ENCODE measurements around the gene XXYLT1.

DNA sequence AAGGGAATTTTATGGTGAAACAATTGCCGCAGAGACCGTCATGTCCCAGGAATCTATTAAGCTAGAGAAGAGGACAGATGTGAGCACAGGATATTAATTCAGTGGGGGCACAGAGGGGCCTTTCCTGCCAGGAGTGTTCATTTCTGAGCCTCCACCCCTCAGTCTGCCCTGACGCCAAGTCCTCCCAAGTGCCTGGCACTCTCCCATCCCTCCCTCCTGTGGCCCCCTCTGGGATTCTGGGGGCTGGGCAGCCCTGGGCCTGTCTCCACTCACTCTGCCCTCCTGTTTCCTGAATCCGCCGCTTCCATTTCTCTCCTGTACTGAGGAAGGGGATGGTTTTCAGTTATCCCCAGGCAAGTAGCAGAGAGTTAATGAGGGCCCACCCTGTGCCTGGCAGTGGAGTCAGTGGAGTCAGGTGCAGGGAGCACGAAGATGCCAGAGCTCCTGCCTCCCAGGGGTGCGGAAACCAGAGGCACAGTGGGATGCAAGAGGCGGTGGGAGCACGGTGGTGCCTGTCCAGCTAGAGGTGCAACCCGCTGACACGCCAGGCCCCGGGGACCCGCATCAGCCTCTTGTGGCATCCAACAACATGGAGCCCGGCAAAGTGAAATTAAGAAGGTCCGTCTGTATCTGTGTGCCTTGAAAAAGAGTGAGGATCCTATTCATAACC, 212.5 kb downstream of the XXYLT1 start:
- TF ChIP-seq, protein P1, sequence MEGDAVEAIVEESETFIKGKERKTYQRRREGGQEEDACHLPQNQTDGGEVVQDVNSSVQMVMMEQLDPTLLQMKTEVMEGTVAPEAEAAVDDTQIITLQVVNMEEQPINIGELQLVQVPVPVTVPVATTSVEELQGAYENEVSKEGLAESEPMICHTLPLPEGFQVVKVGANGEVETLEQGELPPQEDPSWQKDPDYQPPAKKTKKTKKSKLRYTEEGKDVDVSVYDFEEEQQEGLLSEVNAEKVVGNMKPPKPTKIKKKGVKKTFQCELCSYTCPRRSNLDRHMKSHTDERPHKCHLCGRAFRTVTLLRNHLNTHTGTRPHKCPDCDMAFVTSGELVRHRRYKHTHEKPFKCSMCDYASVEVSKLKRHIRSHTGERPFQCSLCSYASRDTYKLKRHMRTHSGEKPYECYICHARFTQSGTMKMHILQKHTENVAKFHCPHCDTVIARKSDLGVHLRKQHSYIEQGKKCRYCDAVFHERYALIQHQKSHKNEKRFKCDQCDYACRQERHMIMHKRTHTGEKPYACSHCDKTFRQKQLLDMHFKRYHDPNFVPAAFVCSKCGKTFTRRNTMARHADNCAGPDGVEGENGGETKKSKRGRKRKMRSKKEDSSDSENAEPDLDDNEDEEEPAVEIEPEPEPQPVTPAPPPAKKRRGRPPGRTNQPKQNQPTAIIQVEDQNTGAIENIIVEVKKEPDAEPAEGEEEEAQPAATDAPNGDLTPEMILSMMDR (IDR thresholded peaks at IDR 0.05) = no peak
- TF ChIP-seq POLR2A (IDR thresholded peaks at IDR 0.05) = no peak
